Loucy (cell line): ENCODE measurements around the gene ABCA9.

ENCODE experiments used
- EZH2phosphoT487 ChIP-seq: fragments of 200-600 bp; IDR thresholded peaks from 2 replicates; pipeline ENCODE4 v1.6.1; 2018; ENCODE audit warnings: antibody characterized with exemption, mild to moderate bottlenecking, moderate library complexity, borderline replicate concordance
- TF ChIP-seq, protein P1 (sequence below): fragments of 200-600 bp; sonication (generic); conservative IDR thresholded peaks from 2 replicates; pipeline ENCODE4 v1.5.1; 2014; ENCODE audit warnings: mild to moderate bottlenecking, antibody characterized with exemption, low read length

DNA sequence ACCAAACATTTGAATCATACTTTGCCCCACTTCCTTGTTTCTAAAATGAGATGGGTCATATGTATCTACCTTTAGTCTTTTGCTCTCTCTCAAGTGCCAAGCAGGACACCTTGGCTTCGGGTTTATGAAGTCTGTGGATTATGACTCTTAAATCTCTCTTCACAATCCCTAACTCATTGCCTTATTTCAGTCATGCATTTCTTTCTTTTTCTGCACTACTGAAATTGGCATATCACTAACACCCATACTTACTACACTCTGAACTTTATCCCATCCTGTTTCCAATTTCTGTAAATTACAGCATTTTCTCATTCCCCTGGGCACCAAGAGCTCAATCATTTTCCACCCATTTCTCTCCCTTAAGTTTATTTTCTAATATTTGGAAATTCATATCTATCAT is 42.0 kb downstream of the ABCA9 start:
- TF ChIP-seq, protein P1, sequence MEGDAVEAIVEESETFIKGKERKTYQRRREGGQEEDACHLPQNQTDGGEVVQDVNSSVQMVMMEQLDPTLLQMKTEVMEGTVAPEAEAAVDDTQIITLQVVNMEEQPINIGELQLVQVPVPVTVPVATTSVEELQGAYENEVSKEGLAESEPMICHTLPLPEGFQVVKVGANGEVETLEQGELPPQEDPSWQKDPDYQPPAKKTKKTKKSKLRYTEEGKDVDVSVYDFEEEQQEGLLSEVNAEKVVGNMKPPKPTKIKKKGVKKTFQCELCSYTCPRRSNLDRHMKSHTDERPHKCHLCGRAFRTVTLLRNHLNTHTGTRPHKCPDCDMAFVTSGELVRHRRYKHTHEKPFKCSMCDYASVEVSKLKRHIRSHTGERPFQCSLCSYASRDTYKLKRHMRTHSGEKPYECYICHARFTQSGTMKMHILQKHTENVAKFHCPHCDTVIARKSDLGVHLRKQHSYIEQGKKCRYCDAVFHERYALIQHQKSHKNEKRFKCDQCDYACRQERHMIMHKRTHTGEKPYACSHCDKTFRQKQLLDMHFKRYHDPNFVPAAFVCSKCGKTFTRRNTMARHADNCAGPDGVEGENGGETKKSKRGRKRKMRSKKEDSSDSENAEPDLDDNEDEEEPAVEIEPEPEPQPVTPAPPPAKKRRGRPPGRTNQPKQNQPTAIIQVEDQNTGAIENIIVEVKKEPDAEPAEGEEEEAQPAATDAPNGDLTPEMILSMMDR = no peak
- TF ChIP-seq EZH2phosphoT487 = no peak
